Rectal smooth muscle tissue (tissue), 1 donor: Measurements from ENCODE around the gene LMO2.
A peak's percentile ranks its signal among the peaks of the same experiment; 100 is the strongest.
"Not testable (repeated sequence)": the region's sequence is repeated elsewhere in the genome, so short reads cannot be mapped to it uniquely, and the experiment has no call there.

Experiments used
- H3K27ac ChIP-seq: one replicate; pipeline ENCODE4 v1.7.0; 2013; ENCODE audit warnings: low read depth, low read length, inconsistent platforms
- H3K27me3 ChIP-seq: one replicate; pipeline ENCODE4 v1.7.0; 2013; ENCODE audit warnings: low read length; ENCODE audit not compliant: control insufficient read depth, insufficient read depth
- H3K36me3 ChIP-seq: one replicate; pipeline ENCODE4 v1.7.0; 2013; ENCODE audit warnings: low read length; ENCODE audit not compliant: control insufficient read depth, insufficient read depth
- H3K4me1 ChIP-seq: one replicate; pipeline ENCODE4 v1.7.0; 2013; ENCODE audit warnings: low read length; ENCODE audit not compliant: control insufficient read depth, insufficient read depth
- H3K4me3 ChIP-seq: one replicate; pipeline ENCODE4 v1.7.0; 2013; ENCODE audit warnings: low read length
- H3K9ac ChIP-seq: one replicate; pipeline ENCODE4 v1.7.0; 2013; ENCODE audit warnings: low read length

Gene LMO2

DNA sequence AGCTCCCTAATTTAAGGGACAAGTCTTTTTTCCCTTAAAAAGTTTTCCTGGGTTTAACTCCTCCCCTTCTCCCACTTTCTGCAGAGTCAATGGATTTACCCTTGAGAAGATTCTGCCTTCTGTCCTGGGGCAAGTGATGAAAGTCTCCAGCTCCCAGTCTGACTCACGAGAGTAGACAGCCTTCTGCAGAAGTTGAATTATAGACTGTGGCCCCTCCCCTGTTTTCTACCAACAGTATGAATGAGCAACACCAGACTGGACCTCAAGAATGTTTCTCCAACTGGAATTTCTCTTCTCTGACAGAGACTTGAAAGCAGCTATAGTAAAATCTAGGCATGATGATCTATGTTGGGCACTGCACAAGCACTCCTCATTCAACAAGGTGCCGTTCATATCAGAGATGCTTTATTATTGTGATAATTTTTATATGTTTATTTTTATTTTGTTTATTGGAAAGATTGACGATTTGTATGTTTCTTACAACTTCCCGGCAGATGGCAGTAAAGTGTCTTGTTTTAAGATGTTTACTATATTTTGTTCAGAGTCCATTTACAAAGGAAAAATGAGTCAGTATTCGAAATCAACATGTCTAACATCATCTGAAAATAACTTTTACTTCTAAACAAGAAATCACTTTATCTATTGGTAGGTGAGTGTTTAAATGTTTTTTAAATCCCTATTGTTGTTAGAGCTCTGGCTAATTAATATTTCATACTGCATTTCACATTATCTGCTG, 56.6 kb downstream of the LMO2 start:
- no peak overlapping the region for H3K27ac ChIP-seq
- H3K4me3 ChIP-seq, result no peak overlapping the region
- H3K9ac ChIP-seq, result no peak overlapping the region
- H3K36me3 ChIP-seq, result no peaks in the 10 kb centered on the region
- H3K4me1 ChIP-seq, result no peaks in the 10 kb centered on the region
- H3K27me3 ChIP-seq, result no peaks in the 10 kb centered on the region

DNA sequence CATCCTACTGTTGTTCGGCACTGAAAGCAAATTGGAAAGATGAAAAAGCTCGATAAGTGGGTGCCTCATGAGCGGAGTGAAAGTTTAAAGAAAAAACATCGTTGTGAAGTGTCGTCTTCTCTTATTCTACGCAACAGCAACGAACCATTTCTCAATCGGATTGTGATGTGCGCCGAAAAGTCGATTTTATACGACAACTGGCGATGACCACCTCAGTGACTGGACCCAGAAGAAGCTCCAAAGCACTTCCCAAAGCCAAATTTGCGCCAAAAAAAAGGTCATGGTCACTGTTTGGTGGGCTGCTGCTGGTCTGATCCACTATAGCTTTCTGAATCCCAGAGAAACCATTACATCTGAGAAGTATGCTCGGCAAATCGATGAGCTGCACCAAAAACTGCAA, 59.2 kb downstream of the LMO2 start:
- Histone ChIP-seq H3K36me3 (no peaks in the 10 kb centered on the region), H3K9ac (no peak overlapping the region), H3K27ac (no peak overlapping the region), H3K4me1 (no peaks in the 10 kb centered on the region), H3K27me3 (no peaks in the 10 kb centered on the region), H3K4me3 (no peak overlapping the region)

DNA sequence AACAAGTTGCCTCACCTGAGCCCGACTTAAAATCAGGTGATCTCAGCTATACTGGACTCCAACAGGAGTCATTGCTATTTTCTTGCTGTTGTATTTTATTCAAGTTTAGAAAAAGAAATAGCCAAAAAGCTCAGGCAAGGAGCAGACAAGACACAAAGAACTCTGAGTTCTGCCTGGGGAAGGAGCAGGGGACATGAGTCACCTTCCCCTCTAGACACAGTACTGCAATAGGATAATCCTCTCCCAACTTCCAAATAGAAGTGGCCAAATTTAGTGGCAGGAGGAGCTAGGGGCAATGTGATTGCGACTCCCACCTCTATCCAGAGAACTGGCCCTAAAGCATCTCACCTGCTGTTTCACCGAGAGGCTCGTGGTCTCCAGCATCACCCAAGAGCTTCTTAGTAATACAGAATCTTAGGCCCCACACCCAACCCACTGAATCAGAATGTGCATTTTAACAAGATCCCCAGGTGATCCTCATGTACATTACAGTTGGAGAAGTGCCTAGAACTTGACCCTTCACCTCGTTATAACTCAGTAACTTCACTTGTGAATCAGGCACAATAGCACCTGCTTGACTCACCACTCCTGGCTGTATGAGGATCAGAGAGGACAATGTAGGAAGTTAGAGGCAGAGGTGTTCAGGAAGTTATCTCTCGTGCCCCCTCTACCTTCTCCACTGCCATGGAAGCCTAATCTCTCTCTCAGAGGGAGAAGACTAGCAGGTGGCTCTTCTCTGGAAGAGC, 60.8 kb downstream of the LMO2 start:
- Histone ChIP-seq H3K4me1 (no peaks in the 10 kb centered on the region), H3K27me3 (no peaks in the 10 kb centered on the region), H3K27ac (no peak overlapping the region), H3K9ac (no peak overlapping the region), H3K36me3 (no peaks in the 10 kb centered on the region), H3K4me3 (no peak overlapping the region)

DNA sequence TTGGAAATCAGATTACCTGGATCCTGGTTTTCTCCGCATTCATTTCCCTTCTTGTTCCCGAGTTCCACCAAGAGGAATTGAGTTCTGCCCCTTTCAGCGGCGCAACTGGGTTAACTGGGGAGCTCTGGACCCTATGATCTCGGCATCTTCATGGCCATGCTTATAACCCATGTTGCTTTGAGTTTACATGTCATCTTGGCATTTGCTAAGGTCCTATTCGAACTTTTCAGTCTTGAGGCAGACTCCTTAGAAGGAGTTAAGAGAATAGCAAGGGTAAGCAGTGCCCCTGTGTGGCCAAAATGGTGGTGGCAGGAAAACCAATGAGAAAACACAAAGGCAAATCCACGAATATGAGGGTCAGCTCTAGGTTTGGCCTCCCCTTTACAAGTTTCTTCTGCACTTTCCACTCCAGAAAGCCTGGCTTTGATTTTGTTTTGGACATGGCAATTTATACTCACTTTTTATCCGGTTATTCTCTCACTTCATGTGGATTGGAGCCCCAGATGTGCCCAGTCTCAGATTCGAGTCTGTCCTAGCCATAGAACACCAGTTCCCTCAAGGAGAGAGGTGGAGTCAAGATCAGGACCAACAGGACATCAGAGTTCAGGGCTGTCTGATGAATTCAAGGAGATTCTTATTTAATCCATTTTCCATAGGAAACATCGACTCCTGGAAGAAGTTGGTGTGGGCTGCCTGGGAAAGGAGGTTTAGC, 62.3 kb downstream of the LMO2 start:
- Histone ChIP-seq H3K4me1 (no peaks in the 10 kb centered on the region), H3K27ac (no peak overlapping the region), H3K9ac (no peak overlapping the region), H3K36me3 (no peaks in the 10 kb centered on the region), H3K4me3 (peak overlapping the region; percentile 52), H3K27me3 (no peaks in the 10 kb centered on the region)

DNA sequence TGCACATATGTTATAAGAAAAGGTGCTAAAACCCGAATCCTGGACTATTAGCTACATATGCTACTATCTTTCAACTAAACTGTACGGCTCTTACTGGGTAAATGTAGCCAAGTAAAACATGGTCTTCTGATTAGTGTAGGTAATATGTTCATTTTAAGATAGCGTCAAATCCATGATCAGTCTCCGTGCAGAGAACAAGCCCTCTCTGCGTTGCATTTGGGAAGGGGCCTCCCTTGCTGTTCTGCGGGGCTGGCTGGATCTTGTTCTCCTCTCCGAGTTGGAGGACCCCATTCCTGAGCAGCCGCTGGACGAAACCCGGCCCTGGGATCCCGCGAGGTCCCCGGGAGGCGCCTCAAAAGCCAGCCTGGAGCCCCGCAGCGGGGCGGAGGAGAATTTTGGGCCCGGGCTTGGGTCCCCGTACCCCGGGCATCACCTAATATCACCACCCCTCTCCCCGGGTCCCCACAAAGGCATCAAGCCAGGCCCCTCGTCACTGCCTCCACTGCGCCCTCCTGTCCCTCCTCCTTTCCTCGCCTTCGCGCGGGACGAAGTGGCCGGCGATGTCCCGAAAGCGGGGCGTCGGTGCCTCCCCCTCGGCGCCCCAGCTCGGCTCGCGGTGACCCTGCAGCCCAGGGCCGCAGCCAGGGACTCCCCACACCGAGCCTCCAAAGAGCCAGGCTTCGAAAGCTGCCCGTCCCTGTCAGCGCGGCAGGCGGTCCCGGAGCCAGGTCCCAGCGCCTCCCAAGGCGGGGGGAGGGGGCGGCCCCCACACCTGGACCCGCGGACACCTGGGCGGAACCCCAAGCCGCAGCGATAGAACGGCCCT, 63.1 kb downstream of the LMO2 start:
- H3K27ac ChIP-seq, result no peak overlapping the region

GRCh38 chr11:33827206-33827605, 64.7 kb downstream of the LMO2 start:
- Histone ChIP-seq H3K4me1 (no peaks in the 10 kb centered on the region), H3K4me3 (no peak overlapping the region), H3K27ac (no peak overlapping the region), H3K27me3 (no peaks in the 10 kb centered on the region), H3K9ac (no peak overlapping the region), H3K36me3 (no peaks in the 10 kb centered on the region)

More for the DNA sequence above, 63.1 kb downstream of the LMO2 start:
- Histone ChIP-seq H3K36me3 (no peaks in the 10 kb centered on the region), H3K27me3 (no peaks in the 10 kb centered on the region), H3K4me1 (no peaks in the 10 kb centered on the region), H3K9ac (no peak overlapping the region), H3K4me3 (peak overlapping the region; percentile 52)

DNA sequence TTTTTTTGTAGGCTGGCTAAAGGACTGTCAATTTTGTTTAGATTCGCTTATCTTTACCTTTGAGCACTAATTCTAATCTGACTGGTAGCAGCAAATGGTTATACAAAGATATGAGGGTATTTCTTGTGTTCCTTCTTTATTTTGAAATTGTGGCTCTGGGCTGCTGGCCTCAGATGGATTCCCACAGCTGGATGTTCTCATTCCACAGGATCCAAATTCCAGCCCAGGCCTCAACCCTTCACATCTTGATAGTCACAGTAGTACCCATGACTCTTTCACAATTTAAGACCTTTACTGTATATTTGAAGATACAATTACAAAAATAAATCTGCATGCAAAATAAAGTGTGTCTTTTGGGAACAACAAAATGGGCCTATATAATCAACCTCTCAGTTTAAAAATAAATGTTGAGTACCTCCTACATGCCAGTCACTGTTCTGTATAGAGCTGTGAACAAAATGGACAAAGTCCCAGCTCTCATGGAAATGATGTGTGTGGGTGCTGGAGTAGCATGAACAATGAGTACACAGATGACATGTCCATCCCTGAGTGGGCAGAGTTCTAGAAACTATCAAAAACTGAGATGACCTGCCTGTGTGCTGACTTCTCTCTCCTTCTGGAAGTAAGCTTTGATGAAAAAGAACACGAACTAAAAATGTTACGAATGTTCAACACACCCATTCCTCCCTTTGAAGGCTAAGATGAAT, 65.9 kb downstream of the LMO2 start:
- Histone ChIP-seq H3K4me1 (no peaks in the 10 kb centered on the region), H3K36me3 (no peaks in the 10 kb centered on the region), H3K4me3 (no peak overlapping the region), H3K9ac (no peak overlapping the region), H3K27me3 (no peaks in the 10 kb centered on the region), H3K27ac (no peak overlapping the region)

GRCh38 chr11:33822981-33823380, 68.9 kb downstream of the LMO2 start:
- not testable (repeated sequence) for H3K27ac ChIP-seq, H3K4me1 ChIP-seq, H3K36me3 ChIP-seq, H3K9ac ChIP-seq, H3K27me3 ChIP-seq, H3K4me3 ChIP-seq

DNA sequence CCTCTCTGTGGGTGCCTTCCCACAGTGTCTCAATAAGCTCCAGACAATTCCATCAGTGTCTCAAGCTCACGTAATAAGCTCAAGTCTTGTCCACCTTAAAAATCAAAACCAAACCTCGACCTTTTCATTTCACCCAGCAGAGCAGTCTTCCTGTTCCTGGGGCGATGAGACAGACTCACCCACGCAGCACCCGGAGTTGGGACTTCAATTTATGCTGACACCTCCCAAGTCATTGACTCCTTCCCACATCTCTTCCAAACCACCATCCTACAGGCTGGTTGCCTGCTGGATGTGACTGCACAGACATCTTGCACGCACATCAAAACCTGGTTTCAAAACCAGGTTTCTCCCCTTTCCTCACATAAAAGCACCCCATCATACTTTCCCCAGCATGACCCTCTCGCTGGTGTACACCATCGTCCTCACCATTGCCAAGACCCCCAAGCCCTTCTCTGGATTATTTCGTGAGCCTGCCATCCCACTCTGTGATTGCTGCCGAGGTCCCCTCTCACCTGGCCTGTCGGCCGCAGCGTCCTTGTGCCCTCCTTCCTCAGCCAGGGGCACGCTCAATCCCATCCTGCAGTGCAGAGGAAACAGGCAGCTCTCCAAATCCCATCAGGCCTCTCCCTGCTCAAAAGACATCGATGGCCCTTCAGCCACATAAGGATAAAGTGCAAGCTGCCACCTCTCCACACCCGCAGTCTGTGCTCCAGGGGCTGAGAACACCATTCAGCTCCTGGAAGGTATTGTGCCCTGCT, 72.4 kb downstream of the LMO2 start:
- Histone ChIP-seq H3K27me3 (no peaks in the 10 kb centered on the region), H3K36me3 (no peaks in the 10 kb centered on the region), H3K4me3 (no peak overlapping the region), H3K27ac (no peak overlapping the region), H3K9ac (no peak overlapping the region), H3K4me1 (no peaks in the 10 kb centered on the region)
